Activated CD4-positive, alpha-beta T cell treated with anti-CD3 and anti-CD28 coated beads, Interleukin-2, amount 50 U/mL, for 4 hours (primary cell): ENCODE measurements around the gene CHST4.
A peak's percentile ranks its signal among the peaks of the same experiment; 100 is the strongest.
"Not testable (repeated sequence)": the region's sequence is repeated elsewhere in the genome, so short reads cannot be mapped to it uniquely, and the experiment has no call there.

Experiments
- DNase-seq, 2 experiments: peaks; one replicate each; pipeline ENCODE4 v3.0.0-alpha.2; 2020

The CHST4 gene

GRCh38 chr16:71524566-71525553 lies 1.4 kb upstream of the CHST4 start:
- DNase-seq = no peak

GRCh38 chr16:71528257-71528656 lies 2.0 kb downstream of the CHST4 start:
- DNase-seq = no peak

- DNase-seq = no peak
Measured at GRCh38 chr16:71528863-71529262, 2.6 kb downstream of the CHST4 start.

- no peak for DNase-seq
Measured at GRCh38 chr16:71532366-71532765, 6.1 kb downstream of the CHST4 start.

- no peak for DNase-seq
Measured at GRCh38 chr16:71536752-71537499, 10.7 kb downstream of the CHST4 start.

- peak in 1 of 2 experiments; percentile 18 for DNase-seq
Measured at GRCh38 chr16:71537643-71538042, 11.4 kb downstream of the CHST4 start.

- peak; percentile 36 to 37 for DNase-seq
Measured at GRCh38 chr16:71542377-71542776, 16.2 kb downstream of the CHST4 start.

- no peak for DNase-seq
Measured at GRCh38 chr16:71547168-71547567, 20.9 kb downstream of the CHST4 start.

GRCh38 chr16:71552698-71553503 lies 26.7 kb downstream of the CHST4 start:
- no peak for DNase-seq

GRCh38 chr16:71555230-71555891 lies 29.1 kb downstream of the CHST4 start:
- no peak for DNase-seq

GRCh38 chr16:71557299-71557698 lies 31.1 kb downstream of the CHST4 start:
- DNase-seq = no peak

- DNase-seq = no peak
Measured at GRCh38 chr16:71557954-71558582, 31.8 kb downstream of the CHST4 start.

- no peak for DNase-seq
Measured at GRCh38 chr16:71559855-71560254, 33.6 kb downstream of the CHST4 start.

- not testable (repeated sequence) for DNase-seq
Measured at GRCh38 chr16:71561886-71562285, 35.7 kb downstream of the CHST4 start.

GRCh38 chr16:71562552-71562951 lies 36.3 kb downstream of the CHST4 start:
- no peak for DNase-seq

- no peak for DNase-seq
Measured at GRCh38 chr16:71564335-71564967, 38.2 kb downstream of the CHST4 start.

- no peak for DNase-seq
Measured at GRCh38 chr16:71565812-71566700, 39.8 kb downstream of the CHST4 start.

GRCh38 chr16:71567931-71568330 lies 41.7 kb downstream of the CHST4 start:
- no peak for DNase-seq

GRCh38 chr16:71568551-71568950 lies 42.3 kb downstream of the CHST4 start:
- no peak for DNase-seq

GRCh38 chr16:71569621-71570020 lies 43.4 kb downstream of the CHST4 start:
- DNase-seq = no peak
